Gastroesophageal sphincter (tissue), 4 donors: ENCODE data around the gene IRF2. TPM values are rescaled to one million over a fixed set of nuclear protein-coding genes. Genes with fewer than 3 reads are reported as not detected.
A peak's percentile ranks its signal among the peaks of the same experiment; 100 is the strongest.

Source experiments
- ATAC-seq: fragments of 150-250 bp; one replicate; pipeline ENCODE4 v1.9.1; 2016; ENCODE audit warnings: mild to moderate bottlenecking, moderate library complexity
- H3K27ac ChIP-seq, 4 donors: fragments of 200-600 bp; sonication (generic) in 3 of 4; 1 replicate in 3 of 4; 2 replicates in 1 of 4; pipeline ENCODE4 v1.5.1; 2016 to 2019
- H3K27me3 ChIP-seq: fragments of 200-600 bp; sonication (generic); one replicate; pipeline ENCODE4 v1.5.1; 2019
- H3K36me3 ChIP-seq, 2 donors: fragments of 200-600 bp; sonication (generic); one replicate each; pipeline ENCODE4 v1.5.1; 2019; ENCODE audit warnings: control low read depth in 1 of 2
- H3K4me1 ChIP-seq, 3 donors: fragments of 200-600 bp; sonication (generic); 1 replicate in 2 of 3; 2 replicates in 1 of 3; pipeline ENCODE4 v1.5.1; 2016 to 2019; ENCODE audit warnings: control low read depth in 2 of 3
- H3K4me3 ChIP-seq, 2 donors: fragments of 200-600 bp; sonication (generic); one replicate each; pipeline ENCODE4 v1.5.1; 2019; ENCODE audit warnings: mild to moderate bottlenecking in 1 of 2, moderate library complexity in 1 of 2
- H3K9me3 ChIP-seq, 3 donors: fragments of 200-600 bp; sonication (generic); one replicate each; pipeline ENCODE4 v1.5.1; 2017 to 2019; ENCODE audit warnings: control low read depth in 2 of 3
- CTCF ChIP-seq, 4 experiments: fragments of 200-600 bp in 2 of 4; fragments of 450-650 bp in 2 of 4; sonication (generic) in 1 of 4; IDR thresholded peaks; one replicate each; pipeline ENCODE4 v1.5.1; 2017 to 2019; ENCODE audit warnings: antibody characterized with exemption in 4 of 4, mild to moderate bottlenecking in 2 of 4, moderate library complexity in 2 of 4
- EP300 ChIP-seq: sonication (generic); formaldehyde crosslinking; IDR thresholded peaks from one replicate; pipeline ENCODE4 v1.6.1; 2017; ENCODE audit warnings: antibody characterized with exemption, mild to moderate bottlenecking
- POLR2A ChIP-seq, 2 donors: fragments of 450-650 bp; IDR thresholded peaks; one replicate each; pipeline ENCODE4 v1.6.1; 2017; ENCODE audit warnings: antibody characterized with exemption in 2 of 2, mild to moderate bottlenecking in 2 of 2, moderate library complexity in 1 of 2
- POLR2AphosphoS5 ChIP-seq: sonication (generic); formaldehyde crosslinking; IDR thresholded peaks from one replicate; pipeline ENCODE4 v1.6.1; 2017; ENCODE audit warnings: antibody characterized with exemption
- WGBS, 2 donors: methylation state at CpG; one replicate each; pipeline ENCODE4 v1.1.5; 2018; ENCODE audit warnings: low coverage in 1 of 2; 5-methylcytosine and 5-hydroxymethylcytosine counted together
- total RNA-seq, 4 donors: library from RNA; depleted of rRNA; stranded (reverse); fragments of >200 nt; gene quantifications; one replicate each; pipeline ENCODE4 v1.1.0, GENCODE V29; 2016

Gene IRF2
- total RNA-seq, 4 donors from 2014 or later: 34.1 to 41.7 (median 35.4) TPM

DNA sequence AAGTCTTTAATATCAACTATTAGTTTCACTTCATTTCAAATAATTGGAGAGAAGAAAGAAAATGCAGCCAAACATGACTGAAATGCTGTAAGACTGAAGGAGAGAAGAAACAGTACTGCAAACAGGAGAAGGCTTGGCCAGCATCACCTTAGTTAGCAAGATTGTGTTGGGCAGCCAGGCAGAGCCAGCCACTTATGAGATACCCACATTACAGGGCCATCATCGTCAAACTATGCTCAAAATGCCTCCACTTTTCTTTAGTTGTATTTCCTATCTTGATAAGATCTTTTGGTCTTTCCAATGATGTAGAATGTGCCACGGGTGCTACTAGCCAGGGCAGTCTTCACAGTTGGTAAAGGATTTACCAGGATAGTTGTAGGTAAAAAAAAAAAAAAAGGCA lies 10.9 kb upstream of the IRF2 start:
- Histone ChIP-seq H3K36me3 (no peaks in the 10 kb centered on the region), H3K9me3 (no peaks in the 10 kb centered on the region), H3K27me3 (no peaks in the 10 kb centered on the region), H3K4me1 (no peaks in the 10 kb centered on the region), H3K4me3 (no peak overlapping the region), H3K27ac (no peak overlapping the region)
- ATAC-seq: no peak
- WGBS, 2 donors: 88 to 92% methylated on average over 1 of the region's 2 CpGs
- TF ChIP-seq POLR2AphosphoS5 (no peak), EP300 (no peak), POLR2A (IDR thresholded peaks at IDR 0.05) (no peak), CTCF (IDR thresholded peaks at IDR 0.05) (no peak)

GRCh38 chr4:184481544-184481943 lies 7.2 kb upstream of the IRF2 start:
- Histone ChIP-seq H3K4me3 (no peak overlapping the region), H3K27ac (no peak overlapping the region), H3K9me3 (no peaks in the 10 kb centered on the region), H3K27me3 (no peaks in the 10 kb centered on the region), H3K36me3 (no peaks in the 10 kb centered on the region), H3K4me1 (peaks cover 0 to 13% (median 5%) of the 10 kb centered on the region in 3 donors)
- ATAC-seq: no peak
- no peak for TF ChIP-seq CTCF (IDR thresholded peaks at IDR 0.05)
- TF ChIP-seq EP300: no peak
- TF ChIP-seq POLR2AphosphoS5: no peak
- no peak for TF ChIP-seq POLR2A (IDR thresholded peaks at IDR 0.05)
- WGBS, 2 donors: 85 to 97% methylated on average over 5 to 6 of the region's 6 CpGs

- WGBS, 2 donors: 69 to 100% methylated on average over 1 of the region's 1 CpG
- H3K27ac ChIP-seq: no peak overlapping the region
- no peaks in the 10 kb centered on the region for H3K36me3 ChIP-seq
Observed at GRCh38 chr4:184479516-184479950, 5.2 kb upstream of the IRF2 start.

DNA sequence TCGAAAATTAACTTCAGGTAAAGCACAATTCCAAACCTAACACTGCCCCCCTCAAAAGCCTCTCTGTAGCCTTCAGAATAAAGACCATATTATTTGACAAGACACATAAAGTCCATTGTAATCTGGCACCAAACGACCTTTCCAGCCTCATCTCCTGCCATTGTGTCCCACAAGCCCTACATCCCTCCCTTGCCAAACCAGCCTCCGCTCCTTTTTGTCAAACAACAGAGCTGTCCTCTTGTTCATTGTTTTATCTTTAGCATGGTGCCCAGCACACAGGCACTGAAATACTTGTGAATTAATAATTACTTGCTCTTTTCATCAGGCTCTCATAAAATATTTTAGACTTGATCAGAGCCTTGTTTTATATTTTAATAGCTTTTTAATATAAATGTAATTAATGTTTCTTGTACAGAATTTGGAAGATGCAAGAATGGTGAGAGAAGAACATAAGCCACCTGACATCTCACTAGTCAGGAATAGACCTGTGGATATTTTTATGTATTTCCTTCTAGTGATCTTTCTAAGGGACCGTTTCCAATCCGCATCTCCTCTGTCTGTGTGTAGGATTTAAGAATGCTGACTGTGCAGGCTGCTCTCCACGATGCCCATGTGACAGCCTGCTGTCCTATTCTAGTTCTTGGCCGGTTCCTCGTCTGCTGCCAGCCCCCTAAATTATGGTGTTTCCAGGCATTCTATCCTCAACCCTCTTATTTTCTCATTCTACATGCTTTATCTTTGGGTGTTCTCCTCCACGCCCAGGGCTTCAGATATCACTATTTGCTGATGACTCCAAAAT lies 3.0 kb upstream of the IRF2 start:
- Histone ChIP-seq H3K9me3 (no peaks in the 10 kb centered on the region), H3K27ac (peak overlapping the region in 3 of 4 donors; percentile 48 to 97 (median 54)), H3K27me3 (no peaks in the 10 kb centered on the region), H3K4me3 (no peak overlapping the region), H3K36me3 (no peaks in the 10 kb centered on the region), H3K4me1 (peaks cover 0 to 27% (median 16%) of the 10 kb centered on the region in 3 donors)
- WGBS, 2 donors: 64 to 69% methylated on average over 7 to 9 of the region's 9 CpGs
- TF ChIP-seq POLR2AphosphoS5 (no peak), EP300 (no peak), POLR2A (IDR thresholded peaks at IDR 0.05) (no peak), CTCF (IDR thresholded peaks at IDR 0.05) (no peak)
- ATAC-seq: no peak

More at GRCh38 chr4:184479516-184479950, 5.2 kb upstream of the IRF2 start:
- Histone ChIP-seq H3K27me3 (no peaks in the 10 kb centered on the region), H3K4me3 (no peak overlapping the region), H3K9me3 (no peaks in the 10 kb centered on the region), H3K4me1 (peaks cover 0 to 27% (median 16%) of the 10 kb centered on the region in 3 donors)
- no peak for TF ChIP-seq EP300
- TF ChIP-seq CTCF (IDR thresholded peaks at IDR 0.05): no peak
- no peak for TF ChIP-seq POLR2AphosphoS5
- no peak for TF ChIP-seq POLR2A (IDR thresholded peaks at IDR 0.05)
- no peak for ATAC-seq

DNA sequence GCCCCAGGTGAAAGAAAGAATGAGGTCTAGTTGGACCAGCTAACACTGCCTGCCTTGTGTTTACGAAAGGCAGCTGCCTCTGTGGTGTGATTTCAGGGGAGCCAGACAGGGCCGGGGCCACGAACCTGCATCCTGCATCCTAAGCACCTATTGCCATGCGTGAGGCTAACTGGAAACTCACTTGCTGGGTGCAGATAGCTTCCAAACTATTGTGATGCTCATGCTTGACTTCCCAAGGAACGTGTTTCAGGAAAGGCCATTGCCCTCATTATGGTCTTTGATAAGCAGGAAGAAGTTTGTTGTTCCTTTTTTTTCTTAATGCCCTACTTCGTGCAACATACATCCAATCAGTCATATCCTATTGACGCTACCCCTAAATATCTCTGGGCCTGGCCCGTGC lies 2.3 kb upstream of the IRF2 start:
- H3K36me3 ChIP-seq: no peaks in the 10 kb centered on the region
- H3K27me3 ChIP-seq: no peaks in the 10 kb centered on the region
- TF ChIP-seq POLR2A (IDR thresholded peaks at IDR 0.05) (no peak), POLR2AphosphoS5 (no peak), CTCF (IDR thresholded peaks at IDR 0.05) (no peak), EP300 (no peak)
- 75 to 79% methylated on average over 5 to 6 of the region's 8 CpGs for WGBS, 2 donors
- H3K4me1 ChIP-seq: peaks cover 0 to 34% (median 16%) of the 10 kb centered on the region in 3 donors
- no peak for ATAC-seq
- peak overlapping the region in 3 of 4 donors; percentile 48 to 97 (median 54) for H3K27ac ChIP-seq
- no peak overlapping the region for H3K4me3 ChIP-seq
- no peaks in the 10 kb centered on the region for H3K9me3 ChIP-seq
